ENCODE data around the gene BICDL1. TPM values are rescaled to one million over a fixed set of nuclear protein-coding genes. Genes with fewer than 3 reads are reported as not detected.
A peak's percentile ranks its signal among the peaks of the same experiment; 100 is the strongest.

The BICDL1 gene
- total and polyA plus RNA-seq, 10 of the 15 experiments (the other 5 are each of a cell fraction or from before 2014, with no cell fraction given): 0.72 to 12.3 (median 4.2) TPM

GRCh38 chr12:120116792-120117651, 128.0 kb downstream of the BICDL1 start (continued):
- TF ChIP-seq BHLHE40 (IDR thresholded peaks at IDR 0.05; ENCODE audit: borderline replicate concordance in 1 of 2, low read depth in 2 of 2, low read length in 1 of 2) (peak; percentile 60 to 87; a peak in 3 of 4 replicates), PKNOX1 (IDR thresholded peaks at IDR 0.05) (peak; percentile 80), SMAD5 (IDR thresholded peaks at IDR 0.05; ENCODE audit: low read depth) (peak; percentile 83), POU2F2 (IDR thresholded peaks at IDR 0.05; ENCODE audit: borderline replicate concordance, low read depth, low read length) (peak; percentile 25; the same call in 1 of the 3 replicates), POLR2A (IDR thresholded peaks at IDR 0.05; ENCODE audit: low read depth, low read length) (peak; percentile 90), GATAD2B (conservative IDR thresholded peaks at IDR 0.05; ENCODE audit: low read depth) (peak; percentile 76), YY1 (IDR thresholded peaks at IDR 0.05; ENCODE audit: low read depth, low read length) (0 out of 2 replicates have a peak, but pooled peaks have one; percentile 15), MXI1 (IDR thresholded peaks at IDR 0.05; ENCODE audit: low read depth, low read length) (peak; percentile 65; the same call in 1 of the 2 replicates), CBFB (IDR thresholded peaks at IDR 0.05; ENCODE audit: low read depth) (peak; percentile 42), JUND (IDR thresholded peaks at IDR 0.05; ENCODE audit: low read depth, low read length) (no peak), TAF1 (IDR thresholded peaks at IDR 0.05; ENCODE audit: borderline replicate concordance, low read depth, low read length) (peak; percentile 51), POLR2AphosphoS5 (IDR thresholded peaks at IDR 0.05; ENCODE audit: low read length) (peak; percentile 82), NR2F1 (conservative IDR thresholded peaks at IDR 0.05) (peak; percentile 57), STAT1 (conservative IDR thresholded peaks at IDR 0.05) (no peak)
- TF ChIP-seq, protein P1, sequence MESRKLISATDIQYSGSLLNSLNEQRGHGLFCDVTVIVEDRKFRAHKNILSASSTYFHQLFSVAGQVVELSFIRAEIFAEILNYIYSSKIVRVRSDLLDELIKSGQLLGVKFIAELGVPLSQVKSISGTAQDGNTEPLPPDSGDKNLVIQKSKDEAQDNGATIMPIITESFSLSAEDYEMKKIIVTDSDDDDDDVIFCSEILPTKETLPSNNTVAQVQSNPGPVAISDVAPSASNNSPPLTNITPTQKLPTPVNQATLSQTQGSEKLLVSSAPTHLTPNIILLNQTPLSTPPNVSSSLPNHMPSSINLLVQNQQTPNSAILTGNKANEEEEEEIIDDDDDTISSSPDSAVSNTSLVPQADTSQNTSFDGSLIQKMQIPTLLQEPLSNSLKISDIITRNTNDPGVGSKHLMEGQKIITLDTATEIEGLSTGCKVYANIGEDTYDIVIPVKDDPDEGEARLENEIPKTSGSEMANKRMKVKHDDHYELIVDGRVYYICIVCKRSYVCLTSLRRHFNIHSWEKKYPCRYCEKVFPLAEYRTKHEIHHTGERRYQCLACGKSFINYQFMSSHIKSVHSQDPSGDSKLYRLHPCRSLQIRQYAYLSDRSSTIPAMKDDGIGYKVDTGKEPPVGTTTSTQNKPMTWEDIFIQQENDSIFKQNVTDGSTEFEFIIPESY (IDR thresholded peaks at IDR 0.05): no peak
- TF ChIP-seq, protein P2, sequence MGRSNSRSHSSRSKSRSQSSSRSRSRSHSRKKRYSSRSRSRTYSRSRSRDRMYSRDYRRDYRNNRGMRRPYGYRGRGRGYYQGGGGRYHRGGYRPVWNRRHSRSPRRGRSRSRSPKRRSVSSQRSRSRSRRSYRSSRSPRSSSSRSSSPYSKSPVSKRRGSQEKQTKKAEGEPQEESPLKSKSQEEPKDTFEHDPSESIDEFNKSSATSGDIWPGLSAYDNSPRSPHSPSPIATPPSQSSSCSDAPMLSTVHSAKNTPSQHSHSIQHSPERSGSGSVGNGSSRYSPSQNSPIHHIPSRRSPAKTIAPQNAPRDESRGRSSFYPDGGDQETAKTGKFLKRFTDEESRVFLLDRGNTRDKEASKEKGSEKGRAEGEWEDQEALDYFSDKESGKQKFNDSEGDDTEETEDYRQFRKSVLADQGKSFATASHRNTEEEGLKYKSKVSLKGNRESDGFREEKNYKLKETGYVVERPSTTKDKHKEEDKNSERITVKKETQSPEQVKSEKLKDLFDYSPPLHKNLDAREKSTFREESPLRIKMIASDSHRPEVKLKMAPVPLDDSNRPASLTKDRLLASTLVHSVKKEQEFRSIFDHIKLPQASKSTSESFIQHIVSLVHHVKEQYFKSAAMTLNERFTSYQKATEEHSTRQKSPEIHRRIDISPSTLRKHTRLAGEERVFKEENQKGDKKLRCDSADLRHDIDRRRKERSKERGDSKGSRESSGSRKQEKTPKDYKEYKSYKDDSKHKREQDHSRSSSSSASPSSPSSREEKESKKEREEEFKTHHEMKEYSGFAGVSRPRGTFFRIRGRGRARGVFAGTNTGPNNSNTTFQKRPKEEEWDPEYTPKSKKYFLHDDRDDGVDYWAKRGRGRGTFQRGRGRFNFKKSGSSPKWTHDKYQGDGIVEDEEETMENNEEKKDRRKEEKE (IDR thresholded peaks at IDR 0.05): no peak
- TF ChIP-seq, protein P3, sequence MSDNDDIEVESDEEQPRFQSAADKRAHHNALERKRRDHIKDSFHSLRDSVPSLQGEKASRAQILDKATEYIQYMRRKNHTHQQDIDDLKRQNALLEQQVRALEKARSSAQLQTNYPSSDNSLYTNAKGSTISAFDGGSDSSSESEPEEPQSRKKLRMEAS (IDR thresholded peaks at IDR 0.05; ENCODE audit: low read depth, low read length): peak; percentile 70
- TF ChIP-seq, protein P4, sequence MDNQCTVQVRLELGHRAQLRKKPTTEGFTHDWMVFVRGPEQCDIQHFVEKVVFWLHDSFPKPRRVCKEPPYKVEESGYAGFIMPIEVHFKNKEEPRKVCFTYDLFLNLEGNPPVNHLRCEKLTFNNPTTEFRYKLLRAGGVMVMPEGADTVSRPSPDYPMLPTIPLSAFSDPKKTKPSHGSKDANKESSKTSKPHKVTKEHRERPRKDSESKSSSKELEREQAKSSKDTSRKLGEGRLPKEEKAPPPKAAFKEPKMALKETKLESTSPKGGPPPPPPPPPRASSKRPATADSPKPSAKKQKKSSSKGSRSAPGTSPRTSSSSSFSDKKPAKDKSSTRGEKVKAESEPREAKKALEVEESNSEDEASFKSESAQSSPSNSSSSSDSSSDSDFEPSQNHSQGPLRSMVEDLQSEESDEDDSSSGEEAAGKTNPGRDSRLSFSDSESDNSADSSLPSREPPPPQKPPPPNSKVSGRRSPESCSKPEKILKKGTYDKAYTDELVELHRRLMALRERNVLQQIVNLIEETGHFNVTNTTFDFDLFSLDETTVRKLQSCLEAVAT (IDR thresholded peaks at IDR 0.05): 0 out of 2 replicates have a peak, but pooled peaks have one; percentile 31
